GM18519 (cell line): ENCODE data around the gene SMCHD1.

ENCODE experiments used
- ATAC-seq: cut with Tn5 transposase; IDR thresholded peaks from one replicate; pipeline ENCODE4 v1.9.1; 2021; ENCODE audit warnings: mild to moderate bottlenecking, moderate library complexity; ENCODE audit not compliant: unreplicated experiment, low FRiP score

Gene SMCHD1

DNA sequence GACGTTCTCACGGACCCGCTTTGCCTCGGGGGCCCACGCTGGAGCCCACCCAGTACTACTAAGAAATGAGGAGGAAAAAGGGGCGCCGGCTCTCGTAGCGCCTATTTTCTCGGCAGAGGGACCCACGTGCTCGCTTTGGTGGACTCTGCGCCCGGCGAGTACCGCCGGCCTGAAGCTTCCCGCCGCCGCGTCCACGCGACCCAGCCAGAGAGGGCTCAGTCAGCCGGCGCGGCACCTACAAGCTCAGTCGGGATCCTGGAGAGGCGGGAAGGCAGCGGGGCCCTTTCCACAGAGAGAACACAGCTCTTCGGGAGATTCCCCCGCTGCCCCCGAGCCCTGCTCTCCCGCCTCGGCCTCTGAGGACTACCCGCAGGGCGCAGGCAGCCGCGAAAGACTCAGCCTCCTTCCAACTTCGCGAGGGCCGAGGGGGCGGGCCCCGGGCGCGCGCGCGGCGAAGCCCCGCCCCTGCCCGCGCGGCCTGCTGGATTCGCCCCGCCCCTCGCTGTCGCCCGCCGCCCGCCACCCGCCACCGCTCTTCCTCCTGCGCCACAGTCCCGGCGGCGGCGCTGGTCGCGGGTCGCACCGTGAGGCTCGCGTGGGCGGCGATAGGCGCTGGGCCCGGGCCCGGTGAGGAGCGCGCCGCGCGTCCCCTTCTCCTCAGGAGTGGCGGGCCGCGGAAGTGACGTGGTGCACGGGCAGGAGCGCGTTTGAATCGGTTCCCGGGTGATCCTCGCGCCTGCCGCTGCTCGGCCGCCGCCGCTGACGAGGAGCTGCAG lies at the start of gene SMCHD1:
SMCHD1 (plus strand) TSS at position 549 of the 776 bp plus-strand sequence. CDS start 350 bp downstream, outside the sequence.
- peak; percentile 60 for ATAC-seq

DNA sequence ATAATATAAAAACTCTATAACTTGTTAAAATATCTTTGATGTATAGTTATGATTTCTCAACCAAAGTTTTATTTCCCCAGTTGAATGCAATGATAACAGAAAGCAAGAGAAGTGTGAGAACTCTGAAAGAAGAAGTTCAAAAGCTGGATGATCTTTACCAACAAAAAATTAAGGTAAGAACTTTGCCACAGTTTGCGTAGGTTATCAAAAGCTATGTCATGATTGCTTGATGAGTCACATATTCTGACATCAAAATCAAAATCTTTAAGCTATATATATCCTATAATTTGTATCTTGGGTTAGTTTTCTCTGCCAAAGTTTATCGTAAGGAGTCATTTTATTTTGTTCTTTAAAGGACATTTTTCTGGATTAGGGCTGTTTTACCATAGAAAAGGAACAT lies 49.2 kb upstream of the SMCHD1 start:
- no peak for ATAC-seq

DNA sequence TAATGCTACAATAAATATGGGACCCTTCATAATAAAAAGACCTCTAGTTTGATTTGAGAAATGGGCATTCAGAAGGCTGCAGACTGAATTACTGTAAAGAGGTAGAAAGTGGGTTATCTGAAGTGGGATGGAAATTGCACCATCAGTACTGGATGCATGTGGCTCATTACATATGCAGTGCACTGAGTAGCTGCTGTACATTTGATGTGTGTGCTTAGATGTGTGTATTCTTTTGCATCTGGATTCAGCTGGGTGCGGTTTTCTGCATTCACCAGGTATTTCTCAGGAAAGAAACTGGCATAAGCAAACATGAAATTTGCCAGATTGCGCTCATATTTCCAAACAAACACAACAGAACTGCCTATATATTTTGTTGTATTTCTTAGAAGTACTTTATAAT lies 45.9 kb upstream of the SMCHD1 start:
- ATAC-seq, result no peak

DNA sequence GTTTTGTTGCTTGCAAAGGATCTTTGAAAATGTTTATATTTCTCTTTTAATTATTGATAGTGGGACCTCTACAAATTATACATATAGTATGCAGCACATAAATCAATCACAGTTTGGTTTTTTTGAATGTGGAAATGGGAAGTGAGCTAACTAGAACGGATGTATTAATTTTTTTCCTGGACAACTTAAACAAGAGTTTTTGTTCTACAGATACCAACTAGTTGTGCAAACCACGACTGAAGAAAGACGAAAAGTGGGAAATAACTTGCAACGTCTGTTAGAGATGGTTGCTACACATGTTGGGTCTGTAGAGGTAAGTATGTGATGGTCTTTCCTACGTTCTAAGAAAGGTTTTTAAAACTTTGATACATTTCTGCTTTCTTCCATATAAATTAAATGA lies 45.0 kb upstream of the SMCHD1 start:
- ATAC-seq, result no peak

DNA sequence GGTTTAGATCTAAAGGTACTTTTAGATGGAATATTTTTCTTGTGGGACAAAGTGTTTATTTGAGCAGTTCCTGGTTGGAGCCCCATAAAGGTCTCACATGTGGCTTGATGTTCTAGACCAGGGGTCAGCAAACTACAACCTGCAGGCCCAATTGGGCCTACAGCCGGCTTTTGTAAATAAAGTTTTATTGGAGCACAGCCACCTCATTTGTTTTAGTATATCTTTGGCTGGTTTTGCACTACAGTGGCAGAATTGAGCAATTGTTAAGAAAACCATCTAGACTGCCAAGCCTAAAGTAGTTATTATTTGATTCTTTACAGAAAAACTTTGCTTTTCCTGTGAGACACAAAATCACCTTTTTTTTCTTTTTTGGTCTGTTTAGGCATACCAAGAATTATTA lies 42.5 kb upstream of the SMCHD1 start:
- ATAC-seq, result no peak

DNA sequence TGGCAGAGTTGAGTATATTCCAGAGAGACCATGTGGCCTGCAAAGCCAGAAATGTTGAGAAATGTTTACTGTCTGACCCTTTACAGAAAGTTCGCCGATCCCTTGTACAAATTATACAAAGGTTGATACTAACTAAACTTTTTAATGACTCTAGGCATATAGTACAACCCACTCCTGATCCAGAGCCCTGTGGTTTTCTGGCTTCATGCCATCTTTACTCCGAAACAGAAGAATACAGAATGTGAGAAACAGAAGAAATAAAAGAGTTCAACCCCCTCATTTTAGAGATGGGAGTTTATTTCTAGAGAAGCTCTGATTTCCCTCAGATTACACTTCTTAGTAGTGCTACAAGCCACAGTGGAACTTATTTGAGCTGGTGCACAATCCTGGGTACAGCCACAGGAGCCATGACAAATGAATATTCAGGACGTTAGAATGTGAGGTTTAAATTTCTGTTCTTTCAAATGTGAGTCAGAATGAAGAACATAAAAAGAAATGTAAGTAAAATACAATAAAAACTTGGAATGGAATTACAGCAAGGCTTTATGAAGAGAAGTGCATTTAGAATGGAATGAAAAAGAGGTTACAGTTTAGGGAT lies 38.0 kb upstream of the SMCHD1 start:
- no peak for ATAC-seq

DNA sequence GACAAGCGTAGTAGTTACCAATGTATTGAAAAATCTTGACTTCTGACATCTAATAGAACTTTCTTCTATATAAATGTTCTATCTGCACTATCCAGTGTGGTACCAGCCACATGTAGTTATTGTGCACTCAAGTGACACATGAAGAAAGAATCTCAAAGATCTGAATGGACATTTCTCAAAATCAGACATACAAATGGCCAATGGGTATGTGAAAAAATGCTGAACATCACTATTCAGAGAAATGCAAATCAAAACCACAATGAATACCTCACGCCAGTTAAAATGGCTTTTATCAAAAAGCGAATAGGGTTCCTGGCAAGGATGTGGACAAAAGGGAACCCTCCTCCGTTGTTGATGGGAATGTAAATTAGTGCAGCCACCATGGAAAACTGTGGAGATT lies 37.5 kb upstream of the SMCHD1 start:
- no peak for ATAC-seq

DNA sequence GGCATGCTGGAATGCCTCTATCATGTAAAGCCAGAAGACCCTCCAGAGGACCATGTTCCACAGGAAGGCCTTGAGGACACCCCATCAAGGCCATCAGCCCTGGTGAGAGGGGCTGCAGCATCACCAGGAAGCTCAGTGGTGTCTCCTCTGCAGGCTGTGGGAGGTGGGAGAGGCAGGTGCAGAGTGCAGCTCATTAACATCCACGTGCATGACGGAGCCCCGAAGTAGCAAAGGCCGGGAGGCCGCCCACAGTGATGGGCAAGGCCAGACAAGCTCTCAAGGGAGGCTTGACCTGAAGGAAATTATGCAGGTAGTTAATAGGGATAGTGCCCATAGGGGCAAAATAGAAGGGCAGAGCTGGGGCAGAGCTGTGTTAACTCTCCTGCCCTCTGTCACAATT lies 30.3 kb upstream of the SMCHD1 start:
- no peak for ATAC-seq

DNA sequence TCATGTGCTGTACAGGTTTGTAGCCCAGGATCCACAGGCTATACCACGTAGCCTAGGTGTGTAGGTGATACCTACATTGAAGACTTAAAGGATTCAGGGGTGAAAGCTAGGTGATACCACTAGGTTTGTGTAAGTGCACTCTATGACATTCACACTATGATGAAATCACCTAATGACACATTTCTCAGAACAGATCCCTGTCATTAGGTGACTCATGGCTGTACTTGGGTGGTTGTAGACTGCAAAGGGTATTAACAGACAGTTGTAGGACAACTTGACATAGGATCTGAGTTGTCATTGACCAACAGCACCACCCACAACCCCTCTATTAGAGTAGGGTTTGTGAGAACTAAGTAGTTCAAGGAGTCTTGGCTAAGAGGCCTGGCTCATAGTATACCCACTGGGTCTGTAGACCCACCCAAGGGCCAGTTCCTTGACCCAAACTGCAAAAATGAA lies 27.7 kb upstream of the SMCHD1 start:
- ATAC-seq, result peak; percentile 53

DNA sequence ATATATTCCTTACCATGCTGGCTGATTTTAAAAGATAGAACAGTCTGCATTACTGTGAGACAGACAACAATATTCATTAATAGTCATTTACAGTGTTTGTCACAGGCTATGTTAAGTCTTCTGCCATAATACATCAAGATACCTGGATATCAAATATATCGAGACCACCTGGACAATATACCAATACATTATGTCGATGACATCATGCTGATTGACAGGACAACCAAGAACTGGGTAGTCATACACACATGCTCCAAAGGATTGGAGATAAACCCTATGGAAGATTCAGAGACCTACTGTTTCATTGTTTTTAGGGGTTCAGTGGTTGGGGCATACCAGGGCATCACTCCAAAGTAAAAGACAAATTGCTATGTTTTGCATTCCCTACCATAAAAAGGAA lies 26.5 kb upstream of the SMCHD1 start:
- ATAC-seq, result no peak

DNA sequence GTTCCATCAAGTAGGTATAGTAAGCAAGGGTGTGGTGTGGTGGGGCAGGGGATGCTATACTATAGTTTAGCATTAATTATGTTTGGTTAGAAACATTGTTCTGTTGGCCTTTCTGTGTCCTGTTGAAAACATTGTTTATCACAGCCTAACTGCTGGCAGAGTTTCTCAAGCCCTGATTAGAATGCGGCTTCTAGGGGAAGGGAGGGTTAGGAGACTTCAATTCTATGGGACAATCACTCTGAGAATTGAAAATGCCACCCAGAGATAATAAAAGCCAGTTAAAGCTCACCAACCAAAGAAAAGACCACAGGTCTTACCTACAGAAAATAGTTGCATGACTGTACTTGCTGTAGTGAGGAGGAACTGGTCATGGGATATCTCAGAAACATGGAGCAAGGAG lies 19.9 kb upstream of the SMCHD1 start:
- ATAC-seq, result no peak

DNA sequence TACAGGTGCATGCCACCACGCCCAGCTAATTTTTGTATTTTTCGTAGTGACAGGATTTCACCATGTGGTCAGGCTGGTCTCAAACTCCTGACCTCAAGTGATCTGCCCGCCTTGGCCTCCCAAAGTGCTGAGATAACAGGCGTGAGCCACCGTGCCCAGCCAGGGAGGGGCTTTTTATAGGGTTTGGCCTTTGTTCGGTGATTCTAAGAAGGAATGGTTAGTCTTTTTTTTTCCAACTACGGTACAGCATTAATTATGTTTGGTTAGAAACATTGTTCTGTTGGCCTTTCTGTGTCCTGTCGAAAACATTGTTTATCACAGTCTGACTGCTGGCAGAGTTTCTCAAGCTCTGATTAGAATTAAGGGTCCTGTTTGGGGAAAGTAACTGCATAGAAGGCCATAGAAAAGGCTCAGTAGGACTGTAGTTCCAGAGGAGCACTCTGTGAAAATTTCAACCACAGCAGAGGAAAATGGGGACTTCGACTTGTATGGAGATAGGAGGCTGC lies 19.3 kb upstream of the SMCHD1 start:
- no peak for ATAC-seq

DNA sequence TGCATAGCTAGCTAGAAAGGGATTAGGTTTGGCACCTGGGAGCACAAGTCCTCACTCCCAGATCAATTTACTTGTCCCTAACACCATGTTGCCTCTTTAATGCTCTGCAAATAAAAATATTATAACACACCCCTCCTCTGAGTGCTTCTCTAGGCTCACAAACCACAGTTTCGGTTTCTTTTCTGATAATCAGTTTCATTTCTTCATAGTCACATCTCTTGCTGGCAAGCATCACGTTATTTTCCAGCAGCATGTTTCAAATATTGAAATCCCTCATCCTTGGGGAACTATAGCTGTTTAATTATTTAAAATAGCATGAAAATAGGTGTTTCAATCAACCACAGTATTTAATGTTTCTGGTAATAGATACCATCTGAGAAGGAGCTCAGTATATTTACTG lies 13.9 kb upstream of the SMCHD1 start:
- peak; percentile 68 for ATAC-seq

DNA sequence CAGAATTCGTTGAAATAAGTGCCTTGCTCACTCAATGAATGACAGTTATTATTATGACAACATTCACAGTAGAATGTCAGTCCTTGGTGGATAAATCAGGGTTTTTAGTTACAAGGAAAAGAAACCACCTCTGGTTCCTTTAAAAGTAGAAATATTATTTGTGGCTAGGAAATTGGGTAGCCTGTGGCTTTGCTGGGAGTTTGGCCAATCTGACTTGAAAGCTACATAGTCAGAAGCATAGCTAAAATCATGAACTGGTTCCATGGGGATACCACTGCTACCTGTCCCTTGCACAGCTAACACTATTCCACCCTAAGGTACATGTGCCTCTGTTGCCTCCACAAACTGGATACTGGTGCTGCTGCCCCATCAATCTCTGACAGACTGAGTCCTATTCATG lies 12.8 kb upstream of the SMCHD1 start:
- no peak for ATAC-seq

DNA sequence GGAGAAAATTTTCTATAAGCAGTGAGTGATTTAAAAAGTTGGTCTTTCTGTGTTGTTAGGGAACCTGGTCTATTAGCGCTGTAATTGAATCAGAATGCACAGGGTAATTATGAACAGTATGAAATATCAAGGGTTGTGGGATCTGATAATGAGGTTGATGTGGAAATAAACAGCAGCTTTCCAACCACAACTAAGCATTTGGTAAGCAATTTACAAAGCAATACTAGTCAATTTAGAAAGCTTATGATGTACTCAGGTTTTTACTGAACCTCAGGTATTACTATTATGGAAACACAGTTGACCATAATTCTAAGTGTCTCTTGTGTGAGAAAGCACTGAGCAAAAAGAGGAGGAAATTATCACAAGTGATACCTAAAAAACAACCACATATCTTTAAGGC lies 11.0 kb upstream of the SMCHD1 start:
- ATAC-seq, result no peak

DNA sequence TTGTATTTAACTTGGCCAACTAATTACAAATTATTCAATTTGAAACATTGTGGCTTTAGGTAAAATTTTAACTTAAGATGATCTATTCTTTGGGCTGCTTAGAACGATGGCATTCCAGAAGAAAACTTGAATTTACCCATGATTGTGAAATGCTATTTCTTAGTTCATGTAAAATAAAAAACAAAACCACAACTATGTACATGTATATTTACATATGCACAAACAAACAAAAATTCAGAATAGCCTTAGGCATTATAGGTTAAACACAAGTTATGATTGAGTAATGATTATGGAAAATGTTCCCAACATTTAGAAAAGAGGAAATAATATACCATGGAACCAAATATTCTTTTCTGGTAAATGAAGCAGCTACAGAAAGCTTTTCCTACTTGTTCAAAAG lies 3.5 kb upstream of the SMCHD1 start:
- no peak for ATAC-seq

DNA sequence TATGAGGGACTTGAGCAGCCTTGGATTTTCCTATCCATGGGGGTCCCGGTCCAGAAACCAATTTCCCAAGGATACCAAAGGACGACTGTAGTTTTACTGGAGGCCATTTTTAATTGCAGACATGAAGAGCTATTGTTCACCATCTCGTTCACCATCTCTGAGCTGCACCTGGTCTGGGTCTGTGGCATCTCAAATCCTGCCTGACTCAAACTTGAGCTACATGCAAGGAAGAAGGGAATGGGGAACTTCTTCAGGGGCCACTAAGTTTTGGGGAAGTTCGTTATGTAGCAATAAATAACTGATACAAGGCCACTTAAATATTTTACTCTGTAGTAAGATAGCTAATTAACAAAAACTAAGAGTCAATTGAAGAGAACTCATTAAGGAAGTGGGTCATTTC lies 2.1 kb upstream of the SMCHD1 start:
- ATAC-seq, result no peak

DNA sequence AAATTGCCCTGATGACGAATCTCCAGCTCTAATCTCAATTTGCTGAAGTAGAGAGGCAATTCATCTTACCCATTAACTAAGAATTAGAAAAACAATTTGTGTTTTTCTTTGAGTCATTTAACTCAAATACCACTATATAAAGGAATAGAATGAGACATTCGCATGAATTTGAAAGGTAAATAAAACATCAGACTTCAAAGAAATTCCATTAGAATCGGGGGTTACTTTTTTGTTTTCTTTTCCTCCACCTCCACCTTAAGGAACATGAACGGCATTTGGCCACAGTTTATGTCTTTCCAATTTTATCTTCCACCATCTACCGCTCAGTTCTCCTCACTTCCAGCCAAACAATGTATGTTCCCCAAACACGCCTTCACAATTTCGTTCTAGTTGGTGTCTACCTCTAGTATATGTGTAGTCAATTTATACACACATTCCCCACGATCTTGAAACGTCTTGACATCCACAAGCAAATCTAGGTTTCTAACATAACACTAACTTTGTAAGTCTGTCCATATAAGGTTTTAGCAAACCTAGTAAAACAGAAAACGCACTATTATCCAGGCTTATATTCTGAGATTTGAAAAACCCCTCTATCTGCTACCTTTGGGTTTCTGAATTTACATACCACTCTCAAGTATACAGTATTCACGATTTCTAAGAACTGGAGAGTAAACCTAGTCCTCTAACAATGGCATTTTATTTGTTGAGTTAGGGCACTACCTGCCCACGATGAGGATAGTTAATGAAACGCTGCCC lies 1.2 kb upstream of the SMCHD1 start:
- no peak for ATAC-seq

DNA sequence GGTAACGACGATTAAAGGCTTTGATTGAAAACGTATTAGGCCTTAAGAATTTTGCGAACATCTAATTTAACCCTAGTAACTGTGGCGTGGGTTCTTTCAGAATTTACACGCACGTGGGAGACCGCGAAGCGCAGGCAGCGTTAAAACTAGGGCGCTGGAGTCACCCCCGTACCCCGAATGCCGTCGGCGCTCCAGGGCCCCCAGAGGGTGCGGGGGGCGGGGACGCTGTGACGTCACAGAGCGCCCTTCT lies 673 bp upstream of the SMCHD1 start:
- ATAC-seq, result peak; percentile 9

DNA sequence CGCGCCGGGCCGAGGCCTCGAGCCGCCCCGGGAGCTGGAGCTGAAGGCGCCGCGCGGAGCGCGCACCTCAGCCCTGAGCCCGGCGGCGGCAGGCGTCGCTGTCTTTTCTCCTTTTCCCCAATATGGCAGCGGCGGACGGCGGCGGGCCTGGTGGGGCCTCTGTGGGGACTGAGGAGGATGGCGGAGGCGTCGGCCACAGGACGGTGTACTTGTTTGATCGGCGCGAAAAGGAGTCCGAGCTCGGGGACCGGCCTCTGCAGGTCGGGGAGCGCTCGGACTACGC lies 369 bp downstream of the SMCHD1 start:
- ATAC-seq, result no peak

DNA sequence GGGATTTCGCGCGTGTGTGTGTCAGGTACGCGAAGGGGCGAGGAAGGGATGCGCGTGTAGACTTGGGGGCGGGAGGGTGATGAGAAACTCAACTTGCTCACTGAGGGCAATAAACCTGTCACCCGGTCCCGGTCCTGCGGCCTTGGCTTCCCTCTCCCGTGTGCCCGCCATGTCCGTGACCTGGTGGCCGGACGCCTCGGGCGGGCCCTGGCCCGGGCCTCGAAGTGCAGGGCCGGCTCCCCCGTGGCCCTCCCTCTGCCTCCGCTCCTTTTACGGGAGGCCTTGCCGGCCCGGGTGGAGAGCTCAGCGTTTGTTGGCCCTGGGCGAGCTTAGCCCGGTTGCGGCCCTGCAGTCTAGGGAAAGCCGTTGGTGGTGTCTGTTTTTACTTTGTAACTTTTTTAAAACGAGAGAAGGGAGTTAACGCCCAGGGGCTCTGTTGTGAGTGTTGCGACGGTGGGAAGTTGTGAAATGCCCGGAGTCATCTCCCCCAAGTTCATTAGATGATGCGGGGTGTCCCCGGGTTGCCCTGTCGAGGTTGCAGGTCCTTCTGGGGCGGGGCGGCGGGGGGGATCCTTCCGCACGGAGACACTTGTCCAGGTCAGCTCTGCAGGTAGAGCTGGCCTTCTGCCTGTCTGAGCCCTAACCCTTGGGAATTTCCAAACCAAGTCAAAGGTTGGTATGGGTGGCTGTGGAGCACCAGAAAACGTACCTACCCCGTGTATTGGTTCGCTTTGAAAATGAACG lies 883 bp downstream of the SMCHD1 start:
- no peak for ATAC-seq
